IPS DF 19.7 (cell line): ENCODE measurements around the gene NUP93.

Source experiments
- DNase-seq: peaks from one replicate; pipeline ENCODE4 v3.0.0-alpha.2; 2013; ENCODE audit warnings: low read depth, low spot score

Gene NUP93

GRCh38 chr16:56894331-56894917 lies 164.5 kb downstream of the NUP93 start:
- DNase-seq = no peak

- no peak for DNase-seq
Observed at GRCh38 chr16:56895813-56896212, 165.9 kb downstream of the NUP93 start.

- DNase-seq = no peak
Observed at GRCh38 chr16:56896244-56896643, 166.3 kb downstream of the NUP93 start.

- DNase-seq = no peak
Observed at GRCh38 chr16:56897026-56897799, 167.3 kb downstream of the NUP93 start.

GRCh38 chr16:56898847-56899246 lies 168.9 kb downstream of the NUP93 start:
- no peak for DNase-seq
